BLaER1 treated with 17β-estradiol and CSF1 and Interleukin-3, amounts not matched to agents 10 nM and 100 nM (cell line): ENCODE results near the gene ZC3H7A.

Experiments used
- H3K27ac ChIP-seq, 11 experiments: shearing (Covaris generic); formaldehyde crosslinking; 2 replicates each; pipeline ENCODE4 v1.8.1; 2022
- H3K27me3 ChIP-seq, 11 experiments: shearing (Covaris generic); formaldehyde crosslinking; 2 replicates each; pipeline ENCODE4 v1.8.1; 2022
- H3K36me3 ChIP-seq, 11 experiments: shearing (Covaris generic); formaldehyde crosslinking; 2 replicates each; pipeline ENCODE4 v1.8.1; 2022
- H3K4me1 ChIP-seq, 10 experiments: shearing (Covaris generic); formaldehyde crosslinking; 2 replicates each; pipeline ENCODE4 v1.8.1; 2022
- H3K4me2 ChIP-seq, 11 experiments: shearing (Covaris generic); formaldehyde crosslinking; 2 replicates each; pipeline ENCODE4 v1.8.1; 2022
- H3K4me3 ChIP-seq, 10 experiments: shearing (Covaris generic); formaldehyde crosslinking; 2 replicates each; pipeline ENCODE4 v1.8.1; 2022
- H3K9ac ChIP-seq, 11 experiments: shearing (Covaris generic); formaldehyde crosslinking; 2 replicates each; pipeline ENCODE4 v1.8.1; 2022
- H3K9me3 ChIP-seq, 11 experiments: shearing (Covaris generic); formaldehyde crosslinking; replicated peaks in 1 of 11; 2 replicates each; pipeline ENCODE4 v1.8.1; 2022
- H4K20me1 ChIP-seq, 11 experiments: shearing (Covaris generic); formaldehyde crosslinking; 2 replicates each; pipeline ENCODE4 v1.8.1; 2022
- Cebpa-rat ChIP-seq, 11 experiments: shearing (Covaris generic); IDR thresholded peaks; 2 replicates each; pipeline ENCODE4 v1.8.1; 2022

Gene ZC3H7A

DNA sequence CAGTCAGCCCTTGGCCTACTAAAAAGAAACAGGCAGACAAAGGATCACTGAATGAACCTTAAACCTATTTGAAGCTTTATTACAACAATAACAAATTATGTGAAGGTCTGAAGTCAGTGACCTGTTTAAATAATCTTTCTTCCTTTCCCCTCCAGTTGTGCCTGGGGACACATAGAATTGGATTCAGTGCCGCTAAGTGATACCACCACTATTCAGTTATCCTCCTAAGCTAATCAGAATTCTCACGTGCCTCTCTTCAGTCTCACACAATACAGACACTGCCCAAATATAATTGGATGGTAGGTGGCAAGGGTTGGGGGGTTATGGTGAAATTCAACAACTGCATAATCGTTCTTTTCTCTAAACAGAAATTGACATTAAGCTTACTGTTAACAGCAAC is 65.8 kb downstream of the ZC3H7A start:
- H3K4me2 ChIP-seq: no peak overlapping the region
- peaks cover 8 to 96% (median 25%) of the 10 kb centered on the region in 11 experiments; a peak in 18 of 22 replicates for H4K20me1 ChIP-seq
- peaks cover 3 to 44% (median 29%) of the 10 kb centered on the region in 10 experiments; a peak in 16 of 20 replicates for H3K4me1 ChIP-seq
- no peaks in the 10 kb centered on the region for H3K27me3 ChIP-seq
- peaks cover 88 to 98% (median 94%) of the 10 kb centered on the region in 11 experiments for H3K36me3 ChIP-seq
- H3K27ac ChIP-seq: no peak overlapping the region
- no peak for TF ChIP-seq Cebpa-rat (IDR thresholded peaks at IDR 0.05)
- no peak overlapping the region for H3K9ac ChIP-seq
- no peak overlapping the region for H3K4me3 ChIP-seq
- H3K9me3 ChIP-seq: no peaks in the 10 kb centered on the region

GRCh38 chr16:11729787-11730186 is 67.3 kb downstream of the ZC3H7A start:
- Histone ChIP-seq H3K9me3 (no peaks in the 10 kb centered on the region), H3K36me3 (peaks cover 88 to 98% (median 94%) of the 10 kb centered on the region in 11 experiments), H3K9ac (no peak overlapping the region), H3K27me3 (no peaks in the 10 kb centered on the region), H3K4me3 (no peak overlapping the region), H3K4me1 (peaks cover 0 to 30% (median 16%) of the 10 kb centered on the region in 10 experiments; a peak in 15 of 20 replicates), H3K27ac (no peak overlapping the region), H4K20me1 (peaks cover 3 to 96% (median 18%) of the 10 kb centered on the region in 11 experiments; a peak in 14 of 22 replicates), H3K4me2 (no peak overlapping the region)
- TF ChIP-seq Cebpa-rat (IDR thresholded peaks at IDR 0.05): no peak

GRCh38 chr16:11727796-11728543 is 69.1 kb downstream of the ZC3H7A start:
- Histone ChIP-seq H3K27me3 (no peaks in the 10 kb centered on the region), H3K9ac (no peak overlapping the region), H3K36me3 (peaks cover 89 to 98% (median 95%) of the 10 kb centered on the region in 11 experiments), H3K27ac (no peak overlapping the region), H4K20me1 (peaks cover 0 to 97% (median 11%) of the 10 kb centered on the region in 11 experiments; a peak in 12 of 22 replicates), H3K9me3 (no peaks in the 10 kb centered on the region), H3K4me2 (no peak overlapping the region), H3K4me1 (peaks cover 0 to 15% (median 3%) of the 10 kb centered on the region in 10 experiments; a peak in 8 of 20 replicates), H3K4me3 (no peak overlapping the region)
- TF ChIP-seq Cebpa-rat (IDR thresholded peaks at IDR 0.05): no peak

DNA sequence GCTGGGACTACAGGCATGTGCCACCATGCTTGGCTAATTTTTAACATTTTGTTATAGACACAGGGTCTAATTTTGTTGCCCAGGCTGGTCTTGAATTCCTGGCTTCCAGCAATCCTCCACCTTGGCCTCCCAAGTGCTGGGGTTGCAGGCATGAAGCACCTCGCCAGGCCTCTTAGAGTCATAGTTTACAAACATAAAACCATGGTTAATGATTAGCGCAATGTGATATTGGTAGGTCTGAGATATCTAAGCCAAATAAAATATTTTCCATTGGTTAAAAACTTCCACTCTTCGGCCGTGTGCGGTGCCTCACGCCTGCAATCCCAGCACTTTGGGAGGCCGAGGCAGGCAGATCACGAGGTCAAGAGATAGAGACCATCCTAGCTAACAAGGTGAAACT is 71.0 kb downstream of the ZC3H7A start:
- Histone ChIP-seq H3K36me3 (peaks cover 85 to 96% (median 93%) of the 10 kb centered on the region in 11 experiments), H3K27ac (no peak overlapping the region)

GRCh38 chr16:11725457-11725856 is 71.6 kb downstream of the ZC3H7A start:
- no peak for TF ChIP-seq Cebpa-rat (IDR thresholded peaks at IDR 0.05)
- Histone ChIP-seq H3K36me3 (peaks cover 85 to 96% (median 93%) of the 10 kb centered on the region in 11 experiments), H3K9ac (no peak overlapping the region), H3K4me3 (no peak overlapping the region), H3K4me1 (peaks cover 0 to 17% (median 11%) of the 10 kb centered on the region in 10 experiments; a peak in 13 of 20 replicates), H3K27me3 (no peaks in the 10 kb centered on the region), H3K9me3 (no peaks in the 10 kb centered on the region), H3K27ac (no peak overlapping the region), H4K20me1 (peaks cover 0 to 87% (median 11%) of the 10 kb centered on the region in 11 experiments; a peak in 11 of 22 replicates), H3K4me2 (no peak overlapping the region)

More for the DNA sequence above, 71.0 kb downstream of the ZC3H7A start:
- Histone ChIP-seq H3K27me3 (no peaks in the 10 kb centered on the region), H3K4me2 (no peak overlapping the region), H3K9ac (no peak overlapping the region), H4K20me1 (peaks cover 0 to 92% (median 11%) of the 10 kb centered on the region in 11 experiments; a peak in 11 of 22 replicates), H3K4me1 (peaks cover 0 to 17% (median 11%) of the 10 kb centered on the region in 10 experiments; a peak in 13 of 20 replicates), H3K9me3 (no peaks in the 10 kb centered on the region), H3K4me3 (no peak overlapping the region)
- no peak for TF ChIP-seq Cebpa-rat (IDR thresholded peaks at IDR 0.05)

DNA sequence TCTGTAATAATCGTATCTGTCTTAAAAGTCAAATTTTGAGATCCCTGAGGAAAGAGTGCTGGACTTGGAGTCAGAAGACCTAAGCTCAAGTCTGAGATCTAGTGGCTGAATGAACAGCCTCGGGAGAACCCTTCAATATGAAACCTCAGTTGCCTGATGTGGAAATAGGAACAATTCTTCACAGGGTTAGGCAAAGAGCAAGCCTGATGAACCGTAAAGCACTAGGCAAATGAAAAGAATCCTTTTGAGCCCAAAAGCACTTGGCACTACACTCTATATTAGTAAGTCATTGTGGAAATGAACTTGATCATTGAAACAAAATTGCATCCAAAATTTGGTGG is 74.6 kb downstream of the ZC3H7A start:
- no peak for TF ChIP-seq Cebpa-rat (IDR thresholded peaks at IDR 0.05)
- Histone ChIP-seq H3K4me1 (peaks cover 5 to 31% (median 20%) of the 10 kb centered on the region in 10 experiments; a peak in 18 of 20 replicates), H3K9me3 (no peaks in the 10 kb centered on the region), H4K20me1 (peaks cover 0 to 84% (median 17%) of the 10 kb centered on the region in 11 experiments; a peak in 12 of 22 replicates), H3K9ac (no peak overlapping the region), H3K27ac (no peak overlapping the region; a peak in 1 of 22 replicates), H3K36me3 (peaks cover 72 to 97% (median 82%) of the 10 kb centered on the region in 11 experiments), H3K4me2 (peak overlapping the region in 1 of 11 experiments; percentile 16; a peak in 1 of 22 replicates), H3K4me3 (no peak overlapping the region), H3K27me3 (no peaks in the 10 kb centered on the region)

- Histone ChIP-seq H4K20me1 (peaks cover 0 to 86% (median 21%) of the 10 kb centered on the region in 11 experiments; a peak in 12 of 22 replicates), H3K9ac (no peak overlapping the region), H3K9me3 (no peaks in the 10 kb centered on the region), H3K36me3 (peaks cover 72 to 100% (median 84%) of the 10 kb centered on the region in 11 experiments), H3K4me1 (peaks cover 5 to 32% (median 20%) of the 10 kb centered on the region in 10 experiments; a peak in 18 of 20 replicates), H3K27ac (no peak overlapping the region; a peak in 1 of 22 replicates), H3K4me2 (peak overlapping the region in 1 of 11 experiments; percentile 16; a peak in 1 of 22 replicates), H3K27me3 (no peaks in the 10 kb centered on the region), H3K4me3 (no peak overlapping the region)
- TF ChIP-seq Cebpa-rat (IDR thresholded peaks at IDR 0.05): no peak
These were observed 75.1 kb downstream of the ZC3H7A start for GRCh38 chr16:11721781-11722467.

DNA sequence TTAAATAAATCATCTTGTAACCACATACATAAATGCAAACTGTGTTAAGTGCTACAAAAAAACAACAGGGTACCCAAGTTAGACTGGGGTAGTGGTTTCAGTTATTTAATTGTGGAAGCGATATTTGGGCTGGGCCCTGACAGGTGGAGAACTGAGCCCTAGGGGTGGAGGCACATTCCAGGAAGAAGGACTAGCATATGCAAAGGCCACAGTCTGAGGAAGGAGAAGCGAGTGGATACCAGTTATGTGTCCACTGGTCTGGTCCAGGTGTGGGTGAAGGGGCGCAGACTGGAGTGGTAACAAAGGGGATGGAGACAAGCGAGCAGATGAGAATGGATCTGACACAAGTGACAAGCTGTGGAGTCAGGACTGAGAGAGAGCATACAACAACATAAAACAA is 77.3 kb downstream of the ZC3H7A start:
- H3K4me2 ChIP-seq: no peak overlapping the region
- no peaks in the 10 kb centered on the region for H3K9me3 ChIP-seq
- TF ChIP-seq Cebpa-rat (IDR thresholded peaks at IDR 0.05): no peak
- H3K27me3 ChIP-seq: no peaks in the 10 kb centered on the region
- peaks cover 0 to 71% (median 18%) of the 10 kb centered on the region in 11 experiments; a peak in 11 of 22 replicates for H4K20me1 ChIP-seq
- no peak overlapping the region for H3K27ac ChIP-seq
- H3K4me1 ChIP-seq: peaks cover 5 to 32% (median 20%) of the 10 kb centered on the region in 10 experiments; a peak in 18 of 20 replicates
- no peak overlapping the region for H3K9ac ChIP-seq
- peaks cover 59 to 99% (median 74%) of the 10 kb centered on the region in 11 experiments for H3K36me3 ChIP-seq
- H3K4me3 ChIP-seq: no peak overlapping the region

- no peak for TF ChIP-seq Cebpa-rat (IDR thresholded peaks at IDR 0.05)
These were observed 77.9 kb downstream of the ZC3H7A start for GRCh38 chr16:11719171-11719570.

More at GRCh38 chr16:11719171-11719570, 77.9 kb downstream of the ZC3H7A start:
- Histone ChIP-seq H3K36me3 (peaks cover 54 to 97% (median 70%) of the 10 kb centered on the region in 11 experiments), H3K9me3 (no peaks in the 10 kb centered on the region), H3K4me1 (peaks cover 5 to 32% (median 20%) of the 10 kb centered on the region in 10 experiments; a peak in 18 of 20 replicates), H3K4me3 (no peak overlapping the region), H3K4me2 (no peak overlapping the region), H4K20me1 (peaks cover 0 to 68% (median 18%) of the 10 kb centered on the region in 11 experiments; a peak in 10 of 22 replicates), H3K27ac (no peak overlapping the region), H3K9ac (peak overlapping the region in 1 of 11 experiments; percentile 45; a peak in 1 of 22 replicates), H3K27me3 (no peaks in the 10 kb centered on the region)
